KOPT-K1 (cell line): Measurements from ENCODE around the gene CFAP107.

Experiments used
- H3K27ac ChIP-seq: fragments of 200-600 bp; sonication (generic); 2 replicates; pipeline ENCODE4 v1.5.1; 2016; ENCODE audit warnings: antibody characterized with exemption, mild to moderate bottlenecking, low read depth, low read length; ENCODE audit not compliant: poor library complexity, severe bottlenecking
- H3K36me3 ChIP-seq: fragments of 200-600 bp; sonication (generic); 2 replicates; pipeline ENCODE4 v1.5.1; 2017; ENCODE audit warnings: antibody characterized with exemption, mild to moderate bottlenecking, low read length, moderate library complexity; ENCODE audit not compliant: insufficient read depth
- H3K9me3 ChIP-seq: fragments of 200-600 bp; sonication (generic); 2 replicates; pipeline ENCODE4 v1.5.1; 2017; ENCODE audit warnings: antibody characterized with exemption, low read length, mild to moderate bottlenecking; ENCODE audit not compliant: insufficient read depth, poor library complexity, severe bottlenecking

Gene CFAP107

GRCh38 chr1:12761781-12762180 is 15.8 kb downstream of the CFAP107 start:
- H3K36me3 ChIP-seq, result no peaks in the 10 kb centered on the region
- H3K27ac ChIP-seq, result no peak overlapping the region

GRCh38 chr1:12762766-12763165 is 16.8 kb downstream of the CFAP107 start:
- Histone ChIP-seq H3K36me3 (no peaks in the 10 kb centered on the region), H3K9me3 (no peaks in the 10 kb centered on the region)

More at GRCh38 chr1:12761781-12762180, 15.8 kb downstream of the CFAP107 start:
- no peaks in the 10 kb centered on the region for H3K9me3 ChIP-seq

GRCh38 chr1:12763479-12763878 is 17.5 kb downstream of the CFAP107 start:
- H3K36me3 ChIP-seq, result no peaks in the 10 kb centered on the region
- no peak overlapping the region for H3K27ac ChIP-seq
- H3K9me3 ChIP-seq, result no peaks in the 10 kb centered on the region

More at GRCh38 chr1:12762766-12763165, 16.8 kb downstream of the CFAP107 start:
- H3K27ac ChIP-seq, result no peak overlapping the region

GRCh38 chr1:12764016-12764415 is 18.0 kb downstream of the CFAP107 start:
- no peaks in the 10 kb centered on the region for H3K9me3 ChIP-seq
- H3K27ac ChIP-seq, result no peak overlapping the region
- H3K36me3 ChIP-seq, result no peaks in the 10 kb centered on the region

GRCh38 chr1:12769031-12769430 is 23.0 kb downstream of the CFAP107 start:
- Histone ChIP-seq H3K27ac (no peak overlapping the region), H3K36me3 (no peaks in the 10 kb centered on the region), H3K9me3 (no peaks in the 10 kb centered on the region)

- Histone ChIP-seq H3K36me3 (no peaks in the 10 kb centered on the region), H3K9me3 (no peaks in the 10 kb centered on the region), H3K27ac (no peak overlapping the region)
Measured at GRCh38 chr1:12769976-12770505, 24.0 kb downstream of the CFAP107 start.

- H3K9me3 ChIP-seq, result no peaks in the 10 kb centered on the region
- no peak overlapping the region for H3K27ac ChIP-seq
- no peaks in the 10 kb centered on the region for H3K36me3 ChIP-seq
Measured at GRCh38 chr1:12770620-12771019, 24.6 kb downstream of the CFAP107 start.

- H3K27ac ChIP-seq, result no peak overlapping the region
- no peaks in the 10 kb centered on the region for H3K9me3 ChIP-seq
- no peaks in the 10 kb centered on the region for H3K36me3 ChIP-seq
Measured at GRCh38 chr1:12771186-12771585, 25.2 kb downstream of the CFAP107 start.

- no peak overlapping the region for H3K27ac ChIP-seq
- H3K36me3 ChIP-seq, result no peaks in the 10 kb centered on the region
- H3K9me3 ChIP-seq, result no peaks in the 10 kb centered on the region
Measured at GRCh38 chr1:12772520-12772919, 26.5 kb downstream of the CFAP107 start.

GRCh38 chr1:12773438-12773837 is 27.4 kb downstream of the CFAP107 start, which contains the start of gene PRAMEF12:
PRAMEF12 (plus strand) TSS chr1:12773738; CDS start chr1:12774868, 1,130 bp downstream.
- no peaks in the 10 kb centered on the region for H3K9me3 ChIP-seq
- no peaks in the 10 kb centered on the region for H3K36me3 ChIP-seq
- no peak within 1 kb of the TSS for H3K27ac ChIP-seq

- H3K9me3 ChIP-seq, result no peaks in the 10 kb centered on the region
- H3K27ac ChIP-seq, result no peak overlapping the region
- H3K36me3 ChIP-seq, result no peaks in the 10 kb centered on the region
Measured at GRCh38 chr1:12774801-12775345, 28.9 kb downstream of the CFAP107 start.

- Histone ChIP-seq H3K9me3 (no peaks in the 10 kb centered on the region), H3K27ac (no peak overlapping the region), H3K36me3 (no peaks in the 10 kb centered on the region)
Measured at GRCh38 chr1:12775443-12775842, 29.4 kb downstream of the CFAP107 start.

GRCh38 chr1:12776801-12777557 is 31.0 kb downstream of the CFAP107 start:
- no peaks in the 10 kb centered on the region for H3K9me3 ChIP-seq
- no peak overlapping the region for H3K27ac ChIP-seq
- H3K36me3 ChIP-seq, result no peaks in the 10 kb centered on the region

GRCh38 chr1:12778061-12778460 is 32.1 kb downstream of the CFAP107 start:
- Histone ChIP-seq H3K27ac (no peak overlapping the region), H3K36me3 (no peaks in the 10 kb centered on the region)

GRCh38 chr1:12778907-12779306 is 32.9 kb downstream of the CFAP107 start:
- Histone ChIP-seq H3K27ac (no peak overlapping the region), H3K9me3 (peaks cover under 1% of the 10 kb centered on the region), H3K36me3 (no peaks in the 10 kb centered on the region)

More at GRCh38 chr1:12778061-12778460, 32.1 kb downstream of the CFAP107 start:
- H3K9me3 ChIP-seq, result no peaks in the 10 kb centered on the region
